HEK293 (cell line): ENCODE data around the gene HOXB9.
A peak's percentile ranks its signal among the peaks of the same experiment; 100 is the strongest.

Experiments
- CTCF ChIA-PET: fragments of 350-600 bp; formaldehyde crosslinking; extraction: SDS; loops from one replicate; lab custom pipeline; 2021; ENCODE audit warnings: antibody characterized with exemption; lab: Yijun Ruan, JAX
- POLR2A ChIA-PET: fragments of 300-600 bp; formaldehyde crosslinking; extraction: SDS; loops from one replicate; lab custom pipeline; 2020; ENCODE audit warnings: antibody characterized with exemption, inconsistent platforms; lab: Yijun Ruan, JAX
- H3K27ac ChIP-seq: fragments of 200-500 bp; sonication (Bioruptor generic); 2 replicates; pipeline ENCODE4 v1.5.1; 2014; ENCODE audit warnings: low read depth, low read length, control low read depth, inconsistent platforms; ENCODE audit errors: extremely low read depth
- H3K36me3 ChIP-seq, 2 experiments: fragments of 200-500 bp in 1 of 2; sonication (Bioruptor generic) in 1 of 2; 1 replicate in 1 of 2; 2 replicates in 1 of 2; pipeline ENCODE4 v1.5.1; 2014 to 2017; ENCODE audit warnings: inconsistent platforms in 2 of 2, low read length in 2 of 2; ENCODE audit not compliant: control insufficient read depth in 2 of 2, insufficient read depth in 1 of 2
- H3K4me1 ChIP-seq: fragments of 200-500 bp; sonication (Bioruptor generic); 2 replicates; pipeline ENCODE4 v1.5.1; 2014; ENCODE audit warnings: mild to moderate bottlenecking, low read length, inconsistent platforms; ENCODE audit not compliant: control insufficient read depth, insufficient read depth
- H3K4me3 ChIP-seq: 2 replicates; pipeline ENCODE4 v1.5.1; 2011; ENCODE audit warnings: low read depth, mild to moderate bottlenecking, control low read depth, low read length, moderate library complexity
- H3K9me3 ChIP-seq: fragments of 200-500 bp; sonication (Bioruptor generic); 2 replicates; pipeline ENCODE4 v1.5.1; 2014; ENCODE audit warnings: low read depth, low read length, inconsistent platforms; ENCODE audit not compliant: control insufficient read depth, insufficient read depth
- EGR2 ChIP-seq: fragments of 450-650 bp; formaldehyde crosslinking; IDR thresholded peaks from 2 replicates; pipeline ENCODE4 v1.5.1; 2016; ENCODE audit warnings: low read depth, missing biosample characterization, missing genetic modification characterization
- GLI4 ChIP-seq: fragments of 450-650 bp; formaldehyde crosslinking; IDR thresholded peaks from 2 replicates; pipeline ENCODE4 v1.5.1; 2016; ENCODE audit warnings: missing biosample characterization, missing genetic modification characterization
- HIC1 ChIP-seq: fragments of 450-650 bp; formaldehyde crosslinking; IDR thresholded peaks from 2 replicates; pipeline ENCODE4 v1.5.1; 2016; ENCODE audit warnings: missing biosample characterization, missing genetic modification characterization
- HOXA7 ChIP-seq: sonication (generic); formaldehyde crosslinking; IDR thresholded peaks from 2 replicates; pipeline ENCODE4 v1.8.1; 2022; ENCODE audit warnings: missing genetic modification reagents, borderline replicate concordance
- IKZF3 ChIP-seq: fragments of 450-650 bp; IDR thresholded peaks from 2 replicates; pipeline ENCODE4 v1.5.0; 2018; ENCODE audit warnings: missing biosample characterization, mild to moderate bottlenecking, missing genetic modification characterization, moderate library complexity
- INSM2 ChIP-seq: fragments of 450-650 bp; formaldehyde crosslinking; IDR thresholded peaks from 2 replicates; pipeline ENCODE4 v1.5.1; 2016; ENCODE audit warnings: missing biosample characterization, missing genetic modification characterization
- KLF7 ChIP-seq: fragments of 450-650 bp; formaldehyde crosslinking; IDR thresholded peaks from 2 replicates; pipeline ENCODE4 v1.5.1; 2016; ENCODE audit warnings: missing biosample characterization, missing genetic modification characterization, borderline replicate concordance
- RBAK ChIP-seq: fragments of 450-650 bp; formaldehyde crosslinking; IDR thresholded peaks from 2 replicates; pipeline ENCODE4 v1.5.1; 2016; ENCODE audit warnings: missing biosample characterization, missing genetic modification characterization
- TRIM28 ChIP-seq: IDR thresholded peaks from 2 replicates; pipeline ENCODE4 v1.6.1; 2011; ENCODE audit warnings: low read length, control low read depth, borderline replicate concordance
- ZBTB20 ChIP-seq: fragments of 450-650 bp; formaldehyde crosslinking; IDR thresholded peaks from 2 replicates; pipeline ENCODE4 v1.5.1; 2016; ENCODE audit warnings: missing biosample characterization, missing genetic modification characterization
- ZNF140 ChIP-seq: fragments of 450-650 bp; formaldehyde crosslinking; IDR thresholded peaks from 2 replicates; pipeline ENCODE4 v1.5.1; 2016; ENCODE audit warnings: missing biosample characterization, missing genetic modification characterization
- ZNF174 ChIP-seq: fragments of 450-650 bp; formaldehyde crosslinking; IDR thresholded peaks from 2 replicates; pipeline ENCODE4 v1.5.0; 2017; ENCODE audit warnings: missing biosample characterization, mild to moderate bottlenecking, missing genetic modification characterization
- ZNF324 ChIP-seq: fragments of 450-650 bp; formaldehyde crosslinking; IDR thresholded peaks from 2 replicates; pipeline ENCODE4 v1.5.1; 2016; ENCODE audit warnings: missing biosample characterization, missing genetic modification characterization
- ZNF350 ChIP-seq: fragments of 450-650 bp; formaldehyde crosslinking; IDR thresholded peaks from 2 replicates; pipeline ENCODE4 v1.5.0; 2017; ENCODE audit warnings: missing biosample characterization, mild to moderate bottlenecking, missing genetic modification characterization
- ZNF423 ChIP-seq: fragments of 450-650 bp; formaldehyde crosslinking; IDR thresholded peaks from 2 replicates; pipeline ENCODE4 v1.5.1; 2016; ENCODE audit warnings: missing biosample characterization, missing genetic modification characterization
- ZNF544 ChIP-seq: fragments of 450-650 bp; formaldehyde crosslinking; IDR thresholded peaks from 2 replicates; pipeline ENCODE4 v1.5.0; 2017; ENCODE audit warnings: missing biosample characterization, missing genetic modification characterization
- ZNF610 ChIP-seq: fragments of 450-650 bp; formaldehyde crosslinking; IDR thresholded peaks from 2 replicates; pipeline ENCODE4 v1.5.1; 2016; ENCODE audit warnings: missing biosample characterization, missing genetic modification characterization, borderline replicate concordance
- ZNF623 ChIP-seq: fragments of 450-650 bp; formaldehyde crosslinking; IDR thresholded peaks from 2 replicates; pipeline ENCODE4 v1.5.1; 2016; ENCODE audit warnings: missing biosample characterization, missing genetic modification characterization
- ZNF624 ChIP-seq: fragments of 450-650 bp; formaldehyde crosslinking; IDR thresholded peaks from 2 replicates; pipeline ENCODE4 v1.5.1; 2017; ENCODE audit warnings: missing biosample characterization, missing genetic modification characterization
- ZNF654 ChIP-seq: fragments of 450-650 bp; formaldehyde crosslinking; IDR thresholded peaks from 2 replicates; pipeline ENCODE4 v1.5.1; 2016; ENCODE audit warnings: low read depth, missing biosample characterization, missing genetic modification characterization
- ZNF707 ChIP-seq: fragments of 450-650 bp; formaldehyde crosslinking; IDR thresholded peaks from 2 replicates; pipeline ENCODE4 v1.5.1; 2016; ENCODE audit warnings: missing biosample characterization, missing genetic modification characterization
- ZNF777 ChIP-seq: fragments of 450-650 bp; formaldehyde crosslinking; IDR thresholded peaks from 2 replicates; pipeline ENCODE4 v1.5.1; 2017; ENCODE audit warnings: missing biosample characterization, missing genetic modification characterization, borderline replicate concordance
- TF ChIP-seq, protein P1 (sequence below): fragments of 450-650 bp; formaldehyde crosslinking; IDR thresholded peaks from 2 replicates; pipeline ENCODE4 v1.5.1; 2017; ENCODE audit warnings: missing biosample characterization, missing genetic modification characterization
- TF ChIP-seq, protein P2 (sequence below): fragments of 450-650 bp; formaldehyde crosslinking; IDR thresholded peaks from 2 replicates; pipeline ENCODE4 v1.5.1; 2016; ENCODE audit warnings: missing biosample characterization, missing genetic modification characterization, borderline replicate concordance
- TF ChIP-seq, protein P3 (sequence below): fragments of 450-650 bp; IDR thresholded peaks from 2 replicates; pipeline ENCODE4 v1.5.1; 2018; ENCODE audit warnings: missing biosample characterization, mild to moderate bottlenecking, missing genetic modification characterization
- TF ChIP-seq, protein P4 (sequence below): IDR thresholded peaks from 2 replicates; pipeline ENCODE4 v1.6.1; 2011; ENCODE audit warnings: mild to moderate bottlenecking, low read depth, low read length, borderline replicate concordance

HOXB9 gene

GRCh38 chr17:48596000-48596734 lies 30.0 kb downstream of the HOXB9 start:
- Histone ChIP-seq H3K9me3 (no peaks in the 10 kb centered on the region), H3K4me3 (no peak overlapping the region), H3K4me1 (peaks cover 42% of the 10 kb centered on the region), H3K36me3 (peaks cover 5 to 42% of the 10 kb centered on the region in 2 experiments; a peak in 2 of 3 replicates), H3K27ac (peak overlapping the region; percentile 87; the same call in 1 of the 2 replicates)
- POLR2A ChIA-PET = no interaction called here
- CTCF ChIA-PET = interaction anchor here (0.6 to 6.0 kb wide), 10 partner anchors 53 to 579 kb away, joined by 3 to 52 read pairs (median 4); no protein-coding TSS in a partner anchor
- TF ChIP-seq TRIM28 (no peak), ZNF654 (tag by site-specific recombination) (no peak), ZNF140 (tag by site-specific recombination) (no peak), ZNF707 (tag by site-specific recombination) (no peak), KLF7 (tag by site-specific recombination) (no peak), ZNF610 (tag by site-specific recombination) (no peak), INSM2 (tag by site-specific recombination) (no peak; the same call in 1 of the 2 replicates), HIC1 (tag by site-specific recombination) (no peak), ZNF350 (tag by site-specific recombination) (no peak), ZNF423 (tag by site-specific recombination) (peak; percentile 65; the same call in 1 of the 2 replicates), ZNF777 (tag by site-specific recombination) (no peak), ZNF544 (tag by site-specific recombination) (no peak), ZNF623 (tag by site-specific recombination) (no peak), ZBTB20 (tag by site-specific recombination) (no peak), ZNF324 (no peak), IKZF3 (peak; percentile 91; the same call in 1 of the 2 replicates), RBAK (tag by site-specific recombination) (no peak), HOXA7 (CRISPR knock-in tag) (no peak), ZNF624 (0 out of 2 replicates have a peak, but pooled peaks have one; percentile 10), GLI4 (tag by site-specific recombination) (no peak), EGR2 (tag by site-specific recombination) (no peak), ZNF174 (tag by site-specific recombination) (no peak)
- TF ChIP-seq, protein P1, sequence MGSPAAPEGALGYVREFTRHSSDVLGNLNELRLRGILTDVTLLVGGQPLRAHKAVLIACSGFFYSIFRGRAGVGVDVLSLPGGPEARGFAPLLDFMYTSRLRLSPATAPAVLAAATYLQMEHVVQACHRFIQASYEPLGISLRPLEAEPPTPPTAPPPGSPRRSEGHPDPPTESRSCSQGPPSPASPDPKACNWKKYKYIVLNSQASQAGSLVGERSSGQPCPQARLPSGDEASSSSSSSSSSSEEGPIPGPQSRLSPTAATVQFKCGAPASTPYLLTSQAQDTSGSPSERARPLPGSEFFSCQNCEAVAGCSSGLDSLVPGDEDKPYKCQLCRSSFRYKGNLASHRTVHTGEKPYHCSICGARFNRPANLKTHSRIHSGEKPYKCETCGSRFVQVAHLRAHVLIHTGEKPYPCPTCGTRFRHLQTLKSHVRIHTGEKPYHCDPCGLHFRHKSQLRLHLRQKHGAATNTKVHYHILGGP (tag by site-specific recombination) = no peak
- TF ChIP-seq, protein P2, sequence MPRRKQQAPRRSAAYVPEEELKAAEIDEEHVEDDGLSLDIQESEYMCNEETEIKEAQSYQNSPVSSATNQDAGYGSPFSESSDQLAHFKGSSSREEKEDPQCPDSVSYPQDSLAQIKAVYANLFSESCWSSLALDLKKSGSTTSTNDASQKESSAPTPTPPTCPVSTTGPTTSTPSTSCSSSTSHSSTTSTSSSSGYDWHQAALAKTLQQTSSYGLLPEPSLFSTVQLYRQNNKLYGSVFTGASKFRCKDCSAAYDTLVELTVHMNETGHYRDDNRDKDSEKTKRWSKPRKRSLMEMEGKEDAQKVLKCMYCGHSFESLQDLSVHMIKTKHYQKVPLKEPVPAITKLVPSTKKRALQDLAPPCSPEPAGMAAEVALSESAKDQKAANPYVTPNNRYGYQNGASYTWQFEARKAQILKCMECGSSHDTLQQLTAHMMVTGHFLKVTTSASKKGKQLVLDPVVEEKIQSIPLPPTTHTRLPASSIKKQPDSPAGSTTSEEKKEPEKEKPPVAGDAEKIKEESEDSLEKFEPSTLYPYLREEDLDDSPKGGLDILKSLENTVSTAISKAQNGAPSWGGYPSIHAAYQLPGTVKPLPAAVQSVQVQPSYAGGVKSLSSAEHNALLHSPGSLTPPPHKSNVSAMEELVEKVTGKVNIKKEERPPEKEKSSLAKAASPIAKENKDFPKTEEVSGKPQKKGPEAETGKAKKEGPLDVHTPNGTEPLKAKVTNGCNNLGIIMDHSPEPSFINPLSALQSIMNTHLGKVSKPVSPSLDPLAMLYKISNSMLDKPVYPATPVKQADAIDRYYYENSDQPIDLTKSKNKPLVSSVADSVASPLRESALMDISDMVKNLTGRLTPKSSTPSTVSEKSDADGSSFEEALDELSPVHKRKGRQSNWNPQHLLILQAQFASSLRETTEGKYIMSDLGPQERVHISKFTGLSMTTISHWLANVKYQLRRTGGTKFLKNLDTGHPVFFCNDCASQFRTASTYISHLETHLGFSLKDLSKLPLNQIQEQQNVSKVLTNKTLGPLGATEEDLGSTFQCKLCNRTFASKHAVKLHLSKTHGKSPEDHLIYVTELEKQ = no peak
- TF ChIP-seq, protein P3, sequence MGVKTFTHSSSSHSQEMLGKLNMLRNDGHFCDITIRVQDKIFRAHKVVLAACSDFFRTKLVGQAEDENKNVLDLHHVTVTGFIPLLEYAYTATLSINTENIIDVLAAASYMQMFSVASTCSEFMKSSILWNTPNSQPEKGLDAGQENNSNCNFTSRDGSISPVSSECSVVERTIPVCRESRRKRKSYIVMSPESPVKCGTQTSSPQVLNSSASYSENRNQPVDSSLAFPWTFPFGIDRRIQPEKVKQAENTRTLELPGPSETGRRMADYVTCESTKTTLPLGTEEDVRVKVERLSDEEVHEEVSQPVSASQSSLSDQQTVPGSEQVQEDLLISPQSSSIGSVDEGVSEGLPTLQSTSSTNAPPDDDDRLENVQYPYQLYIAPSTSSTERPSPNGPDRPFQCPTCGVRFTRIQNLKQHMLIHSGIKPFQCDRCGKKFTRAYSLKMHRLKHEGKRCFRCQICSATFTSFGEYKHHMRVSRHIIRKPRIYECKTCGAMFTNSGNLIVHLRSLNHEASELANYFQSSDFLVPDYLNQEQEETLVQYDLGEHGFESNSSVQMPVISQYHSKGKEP (tag by site-specific recombination) = no peak
- TF ChIP-seq, protein P4, sequence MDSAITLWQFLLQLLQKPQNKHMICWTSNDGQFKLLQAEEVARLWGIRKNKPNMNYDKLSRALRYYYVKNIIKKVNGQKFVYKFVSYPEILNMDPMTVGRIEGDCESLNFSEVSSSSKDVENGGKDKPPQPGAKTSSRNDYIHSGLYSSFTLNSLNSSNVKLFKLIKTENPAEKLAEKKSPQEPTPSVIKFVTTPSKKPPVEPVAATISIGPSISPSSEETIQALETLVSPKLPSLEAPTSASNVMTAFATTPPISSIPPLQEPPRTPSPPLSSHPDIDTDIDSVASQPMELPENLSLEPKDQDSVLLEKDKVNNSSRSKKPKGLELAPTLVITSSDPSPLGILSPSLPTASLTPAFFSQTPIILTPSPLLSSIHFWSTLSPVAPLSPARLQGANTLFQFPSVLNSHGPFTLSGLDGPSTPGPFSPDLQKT = no peak
